Body of pancreas (tissue), 4 donors: ENCODE measurements around the gene C21orf58. TPM values are rescaled to one million over a fixed set of nuclear protein-coding genes. Genes with fewer than 3 reads are reported as not detected.
"Not testable (repeated sequence)": the region's sequence is repeated elsewhere in the genome, so short reads cannot be mapped to it uniquely, and the experiment has no call there.

Experiments used
- ATAC-seq: fragments of 150-250 bp; one replicate; pipeline ENCODE4 v1.9.1; 2016
- DNase-seq, 4 donors: peaks; one replicate each; pipeline ENCODE4 v3.0.0-alpha.2; 2019
- H3K27ac ChIP-seq, 4 donors: fragments of 200-600 bp; sonication (generic); 1 replicate in 3 of 4; 2 replicates in 1 of 4; pipeline versions ENCODE4 v1.5.1 to v1.6.1; 2016 to 2019; ENCODE audit warnings: mild to moderate bottlenecking in 1 of 4, mixed read lengths in 1 of 4, moderate library complexity in 1 of 4
- H3K27me3 ChIP-seq, 2 donors: fragments of 200-600 bp; sonication (generic); one replicate each; pipeline ENCODE4 v1.6.0; 2016; ENCODE audit warnings: mild to moderate bottlenecking in 1 of 2
- H3K36me3 ChIP-seq, 2 donors: fragments of 200-600 bp; sonication (generic); replicated peaks in 1 of 2; 2 replicates each; pipeline ENCODE4 v1.5.1; 2016; ENCODE audit warnings: low read depth in 2 of 2; ENCODE audit not compliant: insufficient read depth in 1 of 2
- H3K4me1 ChIP-seq: fragments of 200-600 bp; sonication (generic); one replicate; pipeline ENCODE4 v1.6.0; 2016
- H3K4me3 ChIP-seq, 2 donors: fragments of 200-600 bp; sonication (generic); 1 replicate in 1 of 2; 2 replicates in 1 of 2; pipeline ENCODE4 v1.5.1; 2016 to 2019
- H3K9me3 ChIP-seq, 3 donors: fragments of 200-600 bp; sonication (generic); 1 replicate in 2 of 3; 2 replicates in 1 of 3; pipeline ENCODE4 v1.5.1; 2016
- POLR2A ChIP-seq, 3 donors: fragments of 450-650 bp; IDR thresholded peaks; one replicate each; pipeline ENCODE4 v1.6.1; 2016; ENCODE audit warnings: antibody characterized with exemption in 3 of 3, mild to moderate bottlenecking in 2 of 3
- WGBS, 2 donors: methylation state at CpG; one replicate each; pipeline ENCODE4 v1.1.5; 2017; 5-methylcytosine and 5-hydroxymethylcytosine counted together
- intact Hi-C: fragments of 100-400 bp; cut with DNase I; formaldehyde crosslinking; loops from one replicate; pipeline ENCODE4 v1.15.1; 2023
- total RNA-seq, 2 donors: library from RNA; depleted of rRNA; stranded (reverse); fragments of >200 nt; gene quantifications; one replicate each; pipeline ENCODE4 v1.1.0, GENCODE V29; 2016
- TF ChIP-seq, protein P1 (sequence below), 7 experiments: fragments of 450-650 bp in 4 of 7; fragments of 200-600 bp in 3 of 7; sonication (generic) in 3 of 7; IDR thresholded peaks; one replicate each; pipeline ENCODE4 v1.5.1; 2016 to 2019; ENCODE audit warnings: antibody characterized with exemption in 7 of 7

Gene C21orf58
- total RNA-seq: 1 to 10 TPM; 1.6 TPM

DNA sequence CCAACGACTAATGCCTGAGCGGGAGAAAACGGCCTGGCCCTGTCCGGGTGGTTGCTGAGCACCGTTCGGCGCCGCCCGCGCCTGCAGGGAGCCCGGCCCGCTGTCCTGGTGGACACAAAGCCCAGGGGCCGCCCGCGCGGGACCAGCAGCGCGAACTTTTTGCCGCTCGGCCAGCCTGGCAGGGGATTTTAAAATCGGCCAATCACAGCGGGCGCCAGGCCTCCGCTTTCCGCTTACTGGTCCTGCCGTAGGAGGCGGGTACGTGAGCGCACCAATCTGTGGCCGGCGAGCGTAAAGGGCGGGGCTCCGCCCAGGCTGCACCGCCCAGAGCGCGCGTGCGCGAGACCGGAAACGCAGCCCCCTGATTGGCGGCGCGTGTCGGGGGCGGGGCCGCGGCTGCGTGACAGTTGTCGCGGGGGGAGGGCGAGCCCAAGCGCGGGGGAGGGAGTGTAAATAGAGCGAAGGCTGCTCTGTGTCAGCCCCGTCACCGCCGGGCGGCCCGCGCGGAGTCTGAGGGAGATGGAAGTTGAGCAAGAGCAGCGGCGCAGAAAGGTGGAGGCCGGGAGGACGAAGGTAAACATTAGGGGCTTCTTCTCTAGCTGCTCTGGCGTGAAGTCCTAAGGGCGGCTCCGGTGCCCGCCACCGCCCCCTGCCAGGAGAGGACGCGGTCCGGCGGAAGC lies at the start of gene C21orf58, which contains the start of gene PCNT:
C21orf58 (minus strand) TSS at position 161 of the 680 bp plus-strand sequence. CDS start 1,132 bp downstream, outside the sequence.
PCNT (plus strand) TSS at position 447 of the 680 bp plus-strand sequence; CDS start at position 520, 73 bp downstream.
- intact Hi-C loops: no loop called here
- TF ChIP-seq, protein P1, sequence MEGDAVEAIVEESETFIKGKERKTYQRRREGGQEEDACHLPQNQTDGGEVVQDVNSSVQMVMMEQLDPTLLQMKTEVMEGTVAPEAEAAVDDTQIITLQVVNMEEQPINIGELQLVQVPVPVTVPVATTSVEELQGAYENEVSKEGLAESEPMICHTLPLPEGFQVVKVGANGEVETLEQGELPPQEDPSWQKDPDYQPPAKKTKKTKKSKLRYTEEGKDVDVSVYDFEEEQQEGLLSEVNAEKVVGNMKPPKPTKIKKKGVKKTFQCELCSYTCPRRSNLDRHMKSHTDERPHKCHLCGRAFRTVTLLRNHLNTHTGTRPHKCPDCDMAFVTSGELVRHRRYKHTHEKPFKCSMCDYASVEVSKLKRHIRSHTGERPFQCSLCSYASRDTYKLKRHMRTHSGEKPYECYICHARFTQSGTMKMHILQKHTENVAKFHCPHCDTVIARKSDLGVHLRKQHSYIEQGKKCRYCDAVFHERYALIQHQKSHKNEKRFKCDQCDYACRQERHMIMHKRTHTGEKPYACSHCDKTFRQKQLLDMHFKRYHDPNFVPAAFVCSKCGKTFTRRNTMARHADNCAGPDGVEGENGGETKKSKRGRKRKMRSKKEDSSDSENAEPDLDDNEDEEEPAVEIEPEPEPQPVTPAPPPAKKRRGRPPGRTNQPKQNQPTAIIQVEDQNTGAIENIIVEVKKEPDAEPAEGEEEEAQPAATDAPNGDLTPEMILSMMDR (IDR thresholded peaks at IDR 0.05): no peak
- peak in 2 of 3 donors; percentile 35 to 38 for TF ChIP-seq POLR2A (IDR thresholded peaks at IDR 0.05)
- H3K9me3 ChIP-seq: no peaks in the 10 kb centered on the region
- peak; percentile 98 to 99 (median 98) for DNase-seq
- H3K36me3 ChIP-seq: no peaks in the 10 kb centered on the region
- peak; percentile 94 for ATAC-seq
- peak within 1 kb of the TSS; percentile 94 to 99 (median 96) for H3K27ac ChIP-seq
- peak within 1 kb of the TSS; percentile 64 to 95 for H3K4me3 ChIP-seq
- no peaks in the 10 kb centered on the region for H3K27me3 ChIP-seq
- H3K4me1 ChIP-seq: peaks cover 25% of the 10 kb centered on the region
- 0% methylated on average over 12 to 63 of the region's 76 CpGs for WGBS, 2 donors

DNA sequence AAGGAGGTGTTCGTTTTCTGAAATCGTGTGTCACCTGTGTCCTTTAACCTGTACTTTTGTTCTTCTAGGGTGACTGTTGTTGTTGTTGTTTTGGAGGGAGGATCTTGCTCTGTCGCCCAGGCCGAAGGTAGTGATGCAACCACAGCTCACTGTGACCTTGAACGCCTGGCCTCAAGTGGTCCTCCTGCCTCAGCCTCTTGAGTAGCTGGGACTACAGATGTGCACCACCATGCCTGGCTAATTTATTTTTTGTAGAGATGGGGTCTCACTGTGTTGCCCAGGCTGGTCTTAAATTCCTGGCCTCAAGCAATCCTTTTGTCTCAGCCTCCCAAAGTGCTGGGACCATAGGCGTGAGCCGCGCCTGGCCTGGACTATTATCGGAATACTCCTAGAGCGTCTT lies 49.3 kb upstream of the C21orf58 start:
- H3K27ac ChIP-seq, H3K4me3 ChIP-seq, H3K4me1 ChIP-seq, H3K36me3 ChIP-seq, DNase-seq, H3K27me3 ChIP-seq, ATAC-seq, intact Hi-C loops, H3K9me3 ChIP-seq: not testable (repeated sequence)
- 95 to 98% methylated on average over 10 of the region's 10 CpGs for WGBS, 2 donors

DNA sequence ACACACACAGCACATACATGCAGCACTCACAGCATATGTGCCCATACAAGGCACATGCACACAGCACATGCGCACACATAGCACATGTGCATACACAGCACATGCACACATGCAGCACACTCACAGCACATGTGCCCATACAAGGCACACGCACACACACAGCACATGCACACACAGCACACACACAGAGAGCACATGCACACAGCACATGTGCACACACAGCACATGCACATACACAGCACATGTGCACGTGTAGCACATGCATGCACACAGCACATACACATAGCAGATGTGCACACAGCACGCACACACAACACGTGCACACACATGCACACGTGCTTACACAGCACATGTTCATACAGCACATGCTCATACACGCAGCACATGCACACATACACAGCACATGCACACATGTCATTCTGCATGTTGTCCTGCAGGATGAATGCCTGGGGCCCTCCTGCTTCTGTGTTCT lies 48.4 kb upstream of the C21orf58 start:
- 93 to 96% methylated on average over 6 to 7 of the region's 7 CpGs for WGBS, 2 donors
- TF ChIP-seq, protein P1 (IDR thresholded peaks at IDR 0.05): no peak
- no peak for TF ChIP-seq POLR2A (IDR thresholded peaks at IDR 0.05)
- ATAC-seq (no peak), DNase-seq (no peak)
- Histone ChIP-seq H3K4me3 (no peak overlapping the region), H3K27me3 (no peaks in the 10 kb centered on the region), H3K4me1 (no peaks in the 10 kb centered on the region), H3K36me3 (no peaks in the 10 kb centered on the region), H3K27ac (no peak overlapping the region), H3K9me3 (no peaks in the 10 kb centered on the region)
- intact Hi-C loops: no loop called here

DNA sequence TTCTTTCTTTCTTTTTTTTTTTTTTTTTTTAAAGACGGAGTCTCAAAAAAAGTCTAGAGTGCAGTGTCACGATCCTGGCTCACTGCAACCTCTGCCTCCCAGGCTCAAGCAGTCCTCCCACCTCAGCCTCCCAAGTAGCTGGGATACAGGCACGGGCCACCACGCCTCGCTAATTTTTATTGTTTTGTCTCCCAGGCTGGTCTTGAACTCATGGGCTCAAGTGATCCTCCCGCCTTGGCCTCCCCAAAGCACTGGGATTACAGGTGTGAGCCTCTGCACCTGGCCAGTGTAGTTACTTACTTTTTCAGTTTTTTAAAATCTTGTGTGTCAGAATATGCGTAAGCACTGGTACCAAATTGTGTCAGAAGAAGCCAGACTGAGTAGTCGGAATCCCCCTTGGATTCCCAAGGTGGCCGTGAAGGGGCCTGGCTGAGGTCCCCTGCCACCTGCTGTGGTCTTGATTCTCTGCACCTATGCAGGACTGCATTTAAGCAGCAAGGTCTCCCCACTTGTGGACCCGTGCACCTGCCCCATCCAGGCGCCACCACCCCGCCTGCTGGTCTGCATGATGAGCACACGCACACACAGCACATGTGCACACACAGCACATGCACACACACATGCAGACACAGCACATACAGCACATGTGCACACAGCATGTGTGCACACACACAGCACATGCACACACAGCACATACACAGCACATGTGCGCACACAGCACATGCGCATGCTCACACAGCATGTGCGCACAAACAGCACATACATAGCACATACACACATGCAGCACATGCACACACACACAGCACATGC lies 47.7 kb upstream of the C21orf58 start:
- ATAC-seq: no peak
- WGBS, 2 donors: 93 to 97% methylated on average over 12 to 16 of the region's 16 CpGs
- Histone ChIP-seq H3K9me3 (no peaks in the 10 kb centered on the region), H3K4me3 (no peak overlapping the region), H3K27ac (no peak overlapping the region), H3K27me3 (no peaks in the 10 kb centered on the region), H3K36me3 (peaks cover 0 to 5% of the 10 kb centered on the region in 2 donors), H3K4me1 (no peaks in the 10 kb centered on the region)
- TF ChIP-seq POLR2A (IDR thresholded peaks at IDR 0.05): no peak
- TF ChIP-seq, protein P1 (IDR thresholded peaks at IDR 0.05): no peak
- intact Hi-C loops: no loop called here
- DNase-seq: no peak

DNA sequence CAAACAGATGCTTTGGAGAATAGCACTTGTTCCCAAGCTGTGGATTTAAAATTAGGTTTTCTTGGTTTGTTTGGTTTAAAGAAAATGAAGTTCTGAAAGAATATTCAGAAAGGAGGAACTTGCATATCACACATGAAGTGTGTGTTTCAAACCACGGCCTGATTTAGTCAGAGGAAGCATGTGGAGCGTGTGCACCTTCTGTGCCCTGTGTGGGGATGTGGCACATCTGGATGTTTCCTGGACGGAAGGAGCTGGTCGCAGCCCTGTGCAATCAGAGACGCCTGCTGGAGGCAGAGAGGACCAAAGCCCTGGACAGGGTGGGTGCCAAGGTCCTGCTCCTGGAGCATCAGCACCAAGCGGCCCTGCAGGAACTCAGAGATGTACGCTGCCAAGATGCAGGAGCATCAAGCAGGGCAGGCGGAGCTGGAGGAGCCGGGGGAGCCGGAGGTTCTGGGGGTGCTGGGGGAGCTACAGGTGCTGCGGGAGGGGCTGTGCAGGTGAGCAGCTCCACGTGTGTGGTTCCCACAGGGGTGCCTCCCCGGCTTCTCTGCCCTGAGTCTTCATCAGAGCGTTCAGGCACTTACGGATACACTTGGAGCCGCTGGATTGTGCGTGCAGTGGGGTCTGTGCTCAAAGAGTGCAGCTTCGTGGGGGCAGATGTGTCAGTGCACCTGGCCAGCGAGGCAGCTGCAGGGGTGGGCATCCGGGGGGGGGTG lies 46.0 kb upstream of the C21orf58 start:
- no peak for ATAC-seq
- Histone ChIP-seq H3K36me3 (peaks cover 0 to 11% of the 10 kb centered on the region in 2 donors), H3K9me3 (no peaks in the 10 kb centered on the region), H3K4me3 (no peak overlapping the region), H3K27me3 (no peaks in the 10 kb centered on the region), H3K27ac (no peak overlapping the region), H3K4me1 (no peaks in the 10 kb centered on the region)
- 84 to 90% methylated on average over 10 to 19 of the region's 20 CpGs for WGBS, 2 donors
- intact Hi-C loops: no loop called here
- TF ChIP-seq POLR2A (IDR thresholded peaks at IDR 0.05): no peak
- TF ChIP-seq, protein P1 (IDR thresholded peaks at IDR 0.05): no peak
- no peak for DNase-seq
